ENCODE results near the gene TMPRSS3. TPM values are rescaled to one million over a fixed set of nuclear protein-coding genes. Genes with fewer than 3 reads are reported as not detected.

TMPRSS3 gene
- total RNA-seq, 1 experiment from 2014 or later = 0.27 TPM

DNA sequence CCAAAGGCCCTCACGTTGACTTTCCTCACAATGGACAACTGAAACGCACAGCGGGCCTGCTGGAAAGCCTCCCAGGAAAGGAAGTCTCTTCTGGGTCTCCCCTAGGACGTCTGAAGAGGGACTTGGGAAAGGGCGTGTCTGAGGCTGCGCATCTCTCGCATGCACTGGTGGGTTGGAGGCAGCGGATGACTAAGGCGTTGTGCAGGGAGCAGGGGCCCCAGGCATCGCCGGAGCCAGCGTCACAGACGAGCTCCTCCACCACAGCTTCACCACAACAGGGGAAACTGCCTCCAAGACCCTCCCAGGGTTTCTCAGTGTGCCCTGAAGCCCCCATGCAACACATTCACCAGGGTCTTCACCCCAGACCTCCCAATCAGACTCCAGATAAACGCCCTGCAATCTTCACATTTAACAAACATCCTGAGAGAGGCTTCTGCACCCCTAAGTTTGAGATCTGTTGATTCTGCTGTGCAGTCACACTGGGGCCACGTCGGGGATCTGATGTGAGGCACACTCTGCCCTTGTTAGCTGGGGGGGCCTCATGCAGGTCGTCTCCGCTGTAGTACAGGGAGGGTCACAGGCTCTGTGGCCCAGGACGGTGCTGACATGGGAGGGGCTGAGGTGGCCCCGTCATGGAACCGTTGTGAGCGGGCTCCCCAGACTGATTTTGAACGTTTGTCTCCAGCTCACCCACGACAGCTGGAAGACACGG, 22.5 kb downstream of the TMPRSS3 start:
- no peak for DNase-seq (ENCODE audit: low read depth)

DNA sequence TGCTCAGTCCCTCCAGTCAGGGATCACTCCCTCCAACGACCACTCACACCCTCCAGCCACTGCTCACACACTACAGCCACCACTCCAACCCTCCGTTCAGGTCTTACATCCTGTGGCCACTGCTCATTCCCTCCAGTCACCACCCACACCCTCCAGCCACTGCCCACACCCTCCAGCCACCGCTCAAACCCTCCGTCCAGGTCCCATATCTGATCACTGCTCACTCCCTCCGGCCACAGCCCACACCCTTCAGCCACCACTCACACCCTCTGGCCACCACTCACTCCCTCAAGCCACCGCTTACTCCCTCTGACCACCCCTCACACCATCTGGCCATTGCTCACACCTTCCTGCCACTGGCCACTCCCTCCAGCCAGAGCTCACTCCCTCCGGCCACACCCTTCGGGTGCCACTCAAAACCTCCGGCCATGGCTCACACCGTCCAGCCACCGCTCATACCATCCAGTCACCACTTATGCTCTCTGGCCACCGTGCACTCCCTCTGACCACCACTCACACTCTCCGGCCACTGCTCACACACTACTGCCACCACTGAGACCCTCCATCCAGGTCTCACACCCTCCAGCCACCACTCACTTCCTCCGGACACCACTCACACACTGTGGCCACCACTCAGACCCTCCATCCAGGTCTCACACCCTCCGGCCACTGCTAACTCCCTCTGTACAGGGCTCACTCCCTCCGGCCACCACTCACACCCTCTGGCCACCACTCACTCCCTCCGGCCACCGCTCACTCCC, 24.8 kb downstream of the TMPRSS3 start:
- no peak for DNase-seq (ENCODE audit: low read depth)

DNA sequence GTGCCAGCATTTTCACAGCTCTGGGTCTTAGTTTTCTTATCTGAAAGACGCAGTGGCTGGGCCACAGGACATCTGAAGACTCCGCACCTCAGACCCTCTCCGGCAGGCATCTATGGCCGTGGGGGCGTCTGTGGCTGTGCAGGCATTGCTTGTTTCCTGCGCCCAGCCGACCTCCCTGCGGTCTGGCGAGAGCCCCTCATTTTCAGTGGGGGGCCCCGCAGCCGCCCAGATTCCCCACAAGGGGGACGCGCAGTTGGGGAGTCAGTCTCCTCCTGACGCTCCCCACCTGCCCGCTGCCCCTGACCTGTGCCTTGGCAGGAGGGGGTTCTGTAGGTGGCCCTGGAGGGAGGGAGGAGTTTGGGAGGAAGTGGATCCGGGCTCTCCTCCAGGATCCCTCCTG, 26.0 kb downstream of the TMPRSS3 start:
- no peak for DNase-seq (ENCODE audit: low read depth)

DNA sequence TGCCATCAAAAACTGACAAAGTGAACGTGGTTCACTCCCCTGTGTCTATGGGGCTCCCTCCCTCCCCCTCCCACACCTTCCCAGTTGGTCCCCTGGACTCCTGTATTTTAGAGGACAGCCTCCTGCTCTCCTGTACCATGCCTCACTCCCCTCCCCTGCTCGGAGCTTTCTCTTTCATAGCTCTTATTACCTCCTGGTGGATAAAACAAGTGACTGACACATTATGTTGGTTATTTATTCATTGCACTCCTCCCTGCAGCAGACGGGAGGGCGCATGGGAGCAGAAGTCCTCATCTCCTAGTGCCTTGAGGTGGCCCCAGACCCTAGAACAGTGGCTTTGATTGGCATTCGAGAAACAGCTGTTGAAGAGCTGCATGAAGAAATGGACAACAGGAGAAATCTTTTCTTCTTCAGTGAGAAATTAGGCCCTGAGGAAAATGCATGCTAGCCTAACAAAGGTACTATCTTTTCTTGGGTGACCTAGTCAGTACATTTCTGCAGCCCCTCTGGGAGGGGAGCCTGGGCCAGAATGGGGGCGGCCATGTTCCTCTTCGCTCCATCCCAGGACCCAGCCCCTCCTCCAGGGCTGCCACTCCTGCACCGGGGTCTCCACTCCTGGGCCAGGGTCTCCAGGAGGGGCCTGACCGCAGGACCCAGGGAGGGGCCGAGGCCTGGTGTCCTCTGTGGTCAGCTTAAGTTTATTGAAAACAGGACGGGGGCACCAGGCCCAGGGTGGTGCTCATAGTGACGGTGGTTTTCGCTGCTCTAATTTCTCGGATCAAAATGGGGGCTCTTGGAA, 28.3 kb downstream of the TMPRSS3 start:
- DNase-seq (ENCODE audit: low read depth) = no peak

- DNase-seq (ENCODE audit: low read depth) = peak; percentile 72
Measured at GRCh38 chr21:42366292-42367010, 29.4 kb downstream of the TMPRSS3 start, which contains the start of gene TFF1. TFF1 (minus strand) TSS chr21:42366535; CDS start chr21:42366495, 40 bp downstream.

- DNase-seq (ENCODE audit: low read depth) = no peak
Measured at GRCh38 chr21:42365770-42366169, 30.1 kb downstream of the TMPRSS3 start.

GRCh38 chr21:42364304-42364865, 31.5 kb downstream of the TMPRSS3 start:
- no peak for DNase-seq (ENCODE audit: low read depth)

GRCh38 chr21:42363312-42363711, 32.5 kb downstream of the TMPRSS3 start:
- peak; percentile 26 for DNase-seq (ENCODE audit: low read depth)

- no peak for DNase-seq (ENCODE audit: low read depth)
Measured at GRCh38 chr21:42362700-42363099, 33.2 kb downstream of the TMPRSS3 start.

- DNase-seq (ENCODE audit: low read depth) = no peak
Measured at GRCh38 chr21:42362198-42362597, 33.7 kb downstream of the TMPRSS3 start.

DNA sequence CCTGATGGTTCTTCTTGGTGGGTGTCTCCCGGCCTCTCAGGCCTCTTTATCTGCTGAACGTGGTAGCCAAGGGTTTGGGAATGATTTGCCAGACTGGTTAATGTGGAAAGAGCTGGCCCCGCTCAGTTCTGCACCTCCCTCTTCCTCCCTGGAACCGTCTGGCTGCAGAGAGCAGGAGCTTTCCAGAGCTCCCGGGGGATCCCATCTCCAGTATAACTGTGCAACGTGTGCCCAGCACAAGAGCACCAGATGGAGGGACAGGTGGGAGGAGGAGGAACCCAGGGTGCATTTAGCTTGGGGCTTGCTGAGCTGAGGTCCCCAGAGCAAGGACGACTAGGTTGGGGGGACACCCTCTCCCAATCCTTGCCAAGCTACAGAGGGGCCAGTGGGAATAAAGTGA, 34.6 kb downstream of the TMPRSS3 start:
- DNase-seq (ENCODE audit: low read depth) = no peak

DNA sequence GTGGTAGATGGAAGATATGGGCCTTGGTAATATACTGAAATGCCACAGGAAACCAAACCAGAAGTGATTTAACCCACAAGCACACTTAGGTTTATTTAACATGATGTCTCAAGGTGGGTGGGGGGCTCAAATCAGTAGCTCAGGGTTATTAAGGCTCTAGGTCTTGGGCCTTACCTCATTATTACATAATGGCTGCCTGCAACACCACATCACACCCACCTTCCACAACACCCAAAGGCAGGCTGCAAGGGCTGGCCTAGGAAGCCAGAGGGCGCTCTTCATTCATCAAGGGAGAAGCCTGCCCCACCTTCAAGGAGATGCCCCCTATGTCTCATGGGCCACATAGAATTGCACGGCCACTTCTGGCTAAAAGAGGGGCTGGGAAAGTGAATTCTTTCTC, 35.5 kb downstream of the TMPRSS3 start:
- no peak for DNase-seq (ENCODE audit: low read depth)

GRCh38 chr21:42358937-42359336, 36.9 kb downstream of the TMPRSS3 start:
- no peak for DNase-seq (ENCODE audit: low read depth)

GRCh38 chr21:42358261-42358660, 37.6 kb downstream of the TMPRSS3 start:
- DNase-seq (ENCODE audit: low read depth) = no peak

DNA sequence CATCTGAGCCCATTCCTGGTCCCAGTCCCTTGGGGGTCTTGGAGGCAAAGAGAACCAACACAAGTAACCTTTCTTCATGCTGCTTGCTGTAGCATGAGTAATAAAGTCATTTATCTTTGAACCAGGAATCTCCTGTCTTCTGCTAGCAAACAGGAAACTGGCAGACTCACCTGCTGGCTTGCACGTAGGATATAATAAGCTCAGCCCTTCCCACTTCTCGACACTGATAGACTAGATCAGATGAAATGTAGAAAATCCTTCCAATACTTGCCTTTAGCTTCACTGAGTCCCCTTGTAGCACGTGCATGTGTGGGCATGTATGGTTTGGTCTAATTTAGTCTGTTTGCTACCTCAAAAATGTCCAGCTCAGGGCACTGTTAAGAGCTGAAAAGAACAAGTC, 38.5 kb downstream of the TMPRSS3 start:
- DNase-seq (ENCODE audit: low read depth) = no peak

DNA sequence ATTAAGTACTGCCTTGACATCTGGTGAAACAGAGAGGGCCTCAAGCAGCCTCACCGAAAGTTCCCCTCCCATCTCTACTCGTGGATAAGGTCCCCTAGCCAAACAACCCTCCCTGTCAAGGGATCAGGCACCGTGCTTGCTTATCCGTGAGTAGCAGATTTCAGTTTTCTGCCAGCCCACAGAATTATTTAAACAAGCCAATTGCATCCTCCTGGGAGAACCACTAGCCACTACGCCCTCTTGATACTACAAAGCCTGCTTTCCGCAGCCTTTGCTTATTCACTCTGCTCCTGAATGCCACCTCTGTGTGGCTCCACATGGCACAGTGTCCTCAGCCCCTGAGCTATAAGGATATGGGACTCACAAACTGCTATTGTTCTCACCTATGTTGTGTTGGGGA, 39.2 kb downstream of the TMPRSS3 start:
- no peak for DNase-seq (ENCODE audit: low read depth)

DNA sequence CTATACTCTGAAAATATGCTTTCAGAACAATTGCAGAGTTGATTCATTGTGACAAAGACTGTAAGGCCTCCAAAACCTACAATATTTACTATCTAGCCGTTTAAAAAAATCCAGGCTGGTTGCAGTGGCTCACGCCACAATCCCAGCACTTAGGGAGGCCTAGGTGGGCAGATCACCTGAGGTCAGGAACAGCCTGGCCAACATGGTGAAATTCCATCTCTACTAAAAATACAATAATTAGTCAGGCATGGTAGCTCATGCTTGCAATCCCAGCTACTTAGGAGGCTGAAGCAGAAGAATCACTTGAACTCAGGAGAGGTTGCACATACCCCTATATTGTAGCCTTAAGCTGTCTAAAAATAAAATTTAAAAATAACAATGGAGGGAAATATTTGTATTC, 39.8 kb downstream of the TMPRSS3 start:
- no peak for DNase-seq (ENCODE audit: low read depth)

GRCh38 chr21:42353623-42354022, 42.2 kb downstream of the TMPRSS3 start:
- DNase-seq (ENCODE audit: low read depth) = no peak

DNA sequence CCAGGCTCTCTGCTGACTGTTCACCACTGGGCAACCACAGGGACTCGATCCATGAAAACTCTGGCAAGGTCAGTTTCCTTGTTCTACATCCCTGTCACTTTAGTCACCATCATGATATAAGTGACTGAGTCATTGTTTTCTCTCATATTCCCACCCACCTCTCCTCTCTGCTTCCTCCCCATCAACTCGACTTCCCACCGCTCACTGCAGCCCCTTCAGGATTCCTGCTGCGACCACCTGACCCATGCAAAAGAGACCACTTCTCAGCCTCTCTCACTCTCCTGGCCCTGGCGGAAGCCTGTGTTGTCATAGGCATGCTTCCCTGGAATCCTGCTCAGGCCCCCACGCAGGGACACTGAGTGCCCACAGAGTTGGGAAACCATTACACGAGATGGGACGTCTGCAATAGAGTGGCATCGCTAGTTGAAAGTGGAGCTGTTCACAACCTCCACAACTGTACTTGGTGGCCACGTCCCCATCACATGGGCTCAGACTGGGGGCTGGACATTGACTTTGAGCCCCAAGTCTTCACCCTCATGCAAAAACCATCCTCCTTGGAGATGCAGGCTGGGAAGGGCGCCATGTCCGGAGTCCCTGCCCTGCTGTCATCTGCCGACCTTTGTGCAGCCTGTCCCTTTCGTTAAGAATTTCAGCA, 43.3 kb downstream of the TMPRSS3 start:
- peak; percentile 47 for DNase-seq (ENCODE audit: low read depth)

GRCh38 chr21:42351626-42352440, 44.0 kb downstream of the TMPRSS3 start:
- no peak for DNase-seq (ENCODE audit: low read depth)

All from M059J (cell line).